ENCODE measurements around the gene SNAP47.

- TF ChIP-seq CTCF (IDR thresholded peaks at IDR 0.05) (no peak), EP300 (IDR thresholded peaks at IDR 0.05; ENCODE audit: low read depth) (no peak)
Observed at GRCh38 chr1:227728059-227728891, 7.0 kb upstream of the SNAP47 start.
